Jurkat, Clone E6-1 (cell line): ENCODE results near the gene CDK6.

Experiments used
- DNase-seq: peaks from one replicate; pipeline ENCODE4 v3.0.0-alpha.2; 2011; ENCODE audit warnings: low read depth, low spot score
- H3K4me3 ChIP-seq: 2 replicates; pipeline ENCODE4 v1.5.1; 2011; ENCODE audit warnings: mild to moderate bottlenecking, low read length, control low read depth, moderate library complexity

The CDK6 gene

GRCh38 chr7:92725161-92725925 is 111.0 kb downstream of the CDK6 start:
- no peak for DNase-seq
- no peak overlapping the region for H3K4me3 ChIP-seq

- no peak overlapping the region for H3K4me3 ChIP-seq
- DNase-seq = no peak
Observed at GRCh38 chr7:92723943-92724342, 112.4 kb downstream of the CDK6 start.

GRCh38 chr7:92723205-92723604 is 113.2 kb downstream of the CDK6 start:
- no peak overlapping the region for H3K4me3 ChIP-seq
- no peak for DNase-seq

- no peak overlapping the region for H3K4me3 ChIP-seq
- DNase-seq = no peak
Observed at GRCh38 chr7:92722541-92722940, 113.8 kb downstream of the CDK6 start.

- DNase-seq = no peak
- no peak overlapping the region for H3K4me3 ChIP-seq
Observed at GRCh38 chr7:92720604-92721350, 115.6 kb downstream of the CDK6 start.

- no peak for DNase-seq
- H3K4me3 ChIP-seq = no peak overlapping the region
Observed at GRCh38 chr7:92717993-92718716, 118.2 kb downstream of the CDK6 start.

GRCh38 chr7:92717623-92717992 is 118.8 kb downstream of the CDK6 start:
- H3K4me3 ChIP-seq = no peak overlapping the region
- no peak for DNase-seq

GRCh38 chr7:92716825-92717580 is 119.4 kb downstream of the CDK6 start:
- DNase-seq = no peak

GRCh38 chr7:92715963-92716362 is 120.4 kb downstream of the CDK6 start:
- no peak for DNase-seq
- H3K4me3 ChIP-seq = no peak overlapping the region

More at GRCh38 chr7:92716825-92717580, 119.4 kb downstream of the CDK6 start:
- H3K4me3 ChIP-seq = no peak overlapping the region

- DNase-seq = no peak
Observed at GRCh38 chr7:92714767-92715166, 121.6 kb downstream of the CDK6 start.

GRCh38 chr7:92714280-92714679 is 122.1 kb downstream of the CDK6 start:
- DNase-seq = no peak
- no peak overlapping the region for H3K4me3 ChIP-seq

More at GRCh38 chr7:92714767-92715166, 121.6 kb downstream of the CDK6 start:
- H3K4me3 ChIP-seq = no peak overlapping the region

GRCh38 chr7:92709912-92710311 is 126.5 kb downstream of the CDK6 start:
- no peak for DNase-seq
- H3K4me3 ChIP-seq = no peak overlapping the region

GRCh38 chr7:92709150-92709549 is 127.2 kb downstream of the CDK6 start:
- DNase-seq = no peak
- no peak overlapping the region for H3K4me3 ChIP-seq

GRCh38 chr7:92708111-92709042 is 128.0 kb downstream of the CDK6 start:
- H3K4me3 ChIP-seq = no peak overlapping the region
- no peak for DNase-seq

GRCh38 chr7:92707435-92707834 is 128.9 kb downstream of the CDK6 start:
- DNase-seq = no peak
- H3K4me3 ChIP-seq = no peak overlapping the region

- no peak for DNase-seq
- no peak overlapping the region for H3K4me3 ChIP-seq
Observed at GRCh38 chr7:92706563-92706962, 129.8 kb downstream of the CDK6 start.

GRCh38 chr7:92705831-92706230 is 130.5 kb downstream of the CDK6 start:
- H3K4me3 ChIP-seq = no peak overlapping the region
- no peak for DNase-seq

- DNase-seq = no peak
- H3K4me3 ChIP-seq = no peak overlapping the region
Observed at GRCh38 chr7:92704858-92705257, 131.5 kb downstream of the CDK6 start.
